Measurements from ENCODE around the gene MAGEF1.

MAGEF1 gene

GRCh38 chr3:184739594-184740505 lies 28.0 kb upstream of the MAGEF1 start:
- H3K4me3 ChIP-seq (ENCODE audit: low read depth, low read length): no peak overlapping the region
- in situ Hi-C loops (cut with HindIII; ENCODE audit: low pct_ligation_motif_present, low sequenced_read_pairs): no loop called here
- no peaks in the 10 kb centered on the region for H3K36me3 ChIP-seq (replicated peaks)
- H3K27me3 ChIP-seq (replicated peaks): no peaks in the 10 kb centered on the region
- DNase-seq: no peak
- no peak overlapping the region for H3K27ac ChIP-seq
- TF ChIP-seq CTCF (IDR thresholded peaks at IDR 0.05; ENCODE audit: low read depth, low read length, missing control alignments): no peak

GRCh38 chr3:184738982-184739381 lies 27.1 kb upstream of the MAGEF1 start:
- in situ Hi-C loops (cut with HindIII; ENCODE audit: low pct_ligation_motif_present, low sequenced_read_pairs): no loop called here
- Histone ChIP-seq H3K36me3 (replicated peaks) (no peaks in the 10 kb centered on the region), H3K27ac (no peak overlapping the region), H3K27me3 (replicated peaks) (no peaks in the 10 kb centered on the region), H3K4me3 (ENCODE audit: low read depth, low read length) (no peak overlapping the region)
- TF ChIP-seq CTCF (IDR thresholded peaks at IDR 0.05; ENCODE audit: low read depth, low read length, missing control alignments): no peak
- DNase-seq: no peak

- no peak overlapping the region for H3K4me3 ChIP-seq (ENCODE audit: low read depth, low read length)
- DNase-seq: no peak
- H3K27ac ChIP-seq: no peak overlapping the region
- H3K36me3 ChIP-seq (replicated peaks): no peaks in the 10 kb centered on the region
- H3K27me3 ChIP-seq (replicated peaks): no peaks in the 10 kb centered on the region
- no peak for TF ChIP-seq CTCF (IDR thresholded peaks at IDR 0.05; ENCODE audit: low read depth, low read length, missing control alignments)
- in situ Hi-C loops (cut with HindIII; ENCODE audit: low pct_ligation_motif_present, low sequenced_read_pairs): no loop called here
Observed at GRCh38 chr3:184738506-184738890, 26.6 kb upstream of the MAGEF1 start.

GRCh38 chr3:184737641-184738505 lies 26.0 kb upstream of the MAGEF1 start:
- in situ Hi-C loops (cut with HindIII; ENCODE audit: low pct_ligation_motif_present, low sequenced_read_pairs): no loop called here
- H3K27ac ChIP-seq: no peak overlapping the region
- DNase-seq: peak; percentile 77

GRCh38 chr3:184737063-184737462 lies 25.2 kb upstream of the MAGEF1 start:
- no peak overlapping the region for H3K4me3 ChIP-seq (ENCODE audit: low read depth, low read length)
- H3K36me3 ChIP-seq (replicated peaks): no peaks in the 10 kb centered on the region
- no peak for TF ChIP-seq CTCF (IDR thresholded peaks at IDR 0.05; ENCODE audit: low read depth, low read length, missing control alignments)
- DNase-seq: no peak
- in situ Hi-C loops (cut with HindIII; ENCODE audit: low pct_ligation_motif_present, low sequenced_read_pairs): no loop called here
- H3K27me3 ChIP-seq (replicated peaks): no peaks in the 10 kb centered on the region
- no peak overlapping the region for H3K27ac ChIP-seq

More at GRCh38 chr3:184737641-184738505, 26.0 kb upstream of the MAGEF1 start:
- TF ChIP-seq CTCF (IDR thresholded peaks at IDR 0.05; ENCODE audit: low read depth, low read length, missing control alignments): no peak
- no peak overlapping the region for H3K4me3 ChIP-seq (ENCODE audit: low read depth, low read length)
- no peaks in the 10 kb centered on the region for H3K36me3 ChIP-seq (replicated peaks)
- no peaks in the 10 kb centered on the region for H3K27me3 ChIP-seq (replicated peaks)

Data from brain microvascular endothelial cell (primary cell).